ENCODE data around the gene CREBL2. TPM values are rescaled to one million over a fixed set of nuclear protein-coding genes. Genes with fewer than 3 reads are reported as not detected.

The CREBL2 gene
- total and polyA plus RNA-seq, 10 of the 15 experiments (the other 5 are each of a cell fraction or from before 2014, with no cell fraction given) = 4.6 to 19.1 (median 13.5) TPM

GRCh38 chr12:12686925-12687324 is 75.2 kb downstream of the CREBL2 start:
- CTCF ChIA-PET = interaction anchor here (1.1 to 1.2 kb wide), 2 partner anchors 17 to 310 kb away, joined by 3 read pairs; no protein-coding TSS in a partner anchor

GRCh38 chr12:12689647-12690300 is 78.1 kb downstream of the CREBL2 start:
- peak; percentile 68 for ATAC-seq
- Histone ChIP-seq H3K4me2 (ENCODE audit: control insufficient read depth, insufficient read depth) (peak overlapping the region; percentile 54; the same call in 1 of the 2 replicates), H3K9ac (ENCODE audit: control insufficient read depth, insufficient read depth, low read length) (no peak overlapping the region), H2AFZ (ENCODE audit: control insufficient read depth, low read depth, low read length) (peak overlapping the region; percentile 28; the same call in 1 of the 2 replicates), H3K4me1 (ENCODE audit: control insufficient read depth, insufficient read depth, low read length) (peaks cover 48% of the 10 kb centered on the region), H3K27ac (ENCODE audit: control insufficient read depth, insufficient read depth) (peak overlapping the region; percentile 38; the same call in 1 of the 2 replicates), H3K79me2 (ENCODE audit: control insufficient read depth, insufficient read depth, low read length) (no peaks in the 10 kb centered on the region), H3K27me3 (replicated peaks in 1 of 2; ENCODE audit: control insufficient read depth in 2 of 2, insufficient read depth in 2 of 2, low read length in 1 of 2) (no peaks in the 10 kb centered on the region), H3K4me3 (no peak overlapping the region), H3K36me3 (ENCODE audit: control insufficient read depth in 2 of 2, insufficient read depth in 2 of 2, low read length in 1 of 2) (no peaks in the 10 kb centered on the region; a peak in 1 of 4 replicates), H3K9me3 (replicated peaks; ENCODE audit: control insufficient read depth, insufficient read depth, low read length) (no peaks in the 10 kb centered on the region), H4K20me1 (ENCODE audit: control insufficient read depth, insufficient read depth) (no peaks in the 10 kb centered on the region)
- in situ Hi-C loops (cut with MboI) (loop anchor here (10.0 kb wide), 1 partner anchor 1125 kb away; no protein-coding TSS in a partner anchor), intact Hi-C loops (cut with micrococcal nuclease; ENCODE audit: unreplicated experiment) (no loop called here)
- TF ChIP-seq, protein P1, sequence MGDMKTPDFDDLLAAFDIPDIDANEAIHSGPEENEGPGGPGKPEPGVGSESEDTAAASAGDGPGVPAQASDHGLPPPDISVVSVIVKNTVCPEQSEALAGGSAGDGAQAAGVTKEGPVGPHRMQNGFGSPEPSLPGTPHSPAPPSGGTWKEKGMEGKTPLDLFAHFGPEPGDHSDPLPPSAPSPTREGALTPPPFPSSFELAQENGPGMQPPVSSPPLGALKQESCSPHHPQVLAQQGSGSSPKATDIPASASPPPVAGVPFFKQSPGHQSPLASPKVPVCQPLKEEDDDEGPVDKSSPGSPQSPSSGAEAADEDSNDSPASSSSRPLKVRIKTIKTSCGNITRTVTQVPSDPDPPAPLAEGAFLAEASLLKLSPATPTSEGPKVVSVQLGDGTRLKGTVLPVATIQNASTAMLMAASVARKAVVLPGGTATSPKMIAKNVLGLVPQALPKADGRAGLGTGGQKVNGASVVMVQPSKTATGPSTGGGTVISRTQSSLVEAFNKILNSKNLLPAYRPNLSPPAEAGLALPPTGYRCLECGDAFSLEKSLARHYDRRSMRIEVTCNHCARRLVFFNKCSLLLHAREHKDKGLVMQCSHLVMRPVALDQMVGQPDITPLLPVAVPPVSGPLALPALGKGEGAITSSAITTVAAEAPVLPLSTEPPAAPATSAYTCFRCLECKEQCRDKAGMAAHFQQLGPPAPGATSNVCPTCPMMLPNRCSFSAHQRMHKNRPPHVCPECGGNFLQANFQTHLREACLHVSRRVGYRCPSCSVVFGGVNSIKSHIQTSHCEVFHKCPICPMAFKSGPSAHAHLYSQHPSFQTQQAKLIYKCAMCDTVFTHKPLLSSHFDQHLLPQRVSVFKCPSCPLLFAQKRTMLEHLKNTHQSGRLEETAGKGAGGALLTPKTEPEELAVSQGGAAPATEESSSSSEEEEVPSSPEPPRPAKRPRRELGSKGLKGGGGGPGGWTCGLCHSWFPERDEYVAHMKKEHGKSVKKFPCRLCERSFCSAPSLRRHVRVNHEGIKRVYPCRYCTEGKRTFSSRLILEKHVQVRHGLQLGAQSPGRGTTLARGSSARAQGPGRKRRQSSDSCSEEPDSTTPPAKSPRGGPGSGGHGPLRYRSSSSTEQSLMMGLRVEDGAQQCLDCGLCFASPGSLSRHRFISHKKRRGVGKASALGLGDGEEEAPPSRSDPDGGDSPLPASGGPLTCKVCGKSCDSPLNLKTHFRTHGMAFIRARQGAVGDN (IDR thresholded peaks at IDR 0.05) = peak; percentile 21; the same call in 1 of the 2 replicates
- TF ChIP-seq JUNB (IDR thresholded peaks at IDR 0.05) (peak; percentile 41), EED (IDR thresholded peaks at IDR 0.05; ENCODE audit: low read depth) (0 out of 2 replicates have a peak, but pooled peaks have one; percentile 12), PAX8 (IDR thresholded peaks at IDR 0.05) (no peak), DPF2 (IDR thresholded peaks at IDR 0.05) (0 out of 2 replicates have a peak, but pooled peaks have one; percentile 34)
- TF ChIP-seq, protein P2, sequence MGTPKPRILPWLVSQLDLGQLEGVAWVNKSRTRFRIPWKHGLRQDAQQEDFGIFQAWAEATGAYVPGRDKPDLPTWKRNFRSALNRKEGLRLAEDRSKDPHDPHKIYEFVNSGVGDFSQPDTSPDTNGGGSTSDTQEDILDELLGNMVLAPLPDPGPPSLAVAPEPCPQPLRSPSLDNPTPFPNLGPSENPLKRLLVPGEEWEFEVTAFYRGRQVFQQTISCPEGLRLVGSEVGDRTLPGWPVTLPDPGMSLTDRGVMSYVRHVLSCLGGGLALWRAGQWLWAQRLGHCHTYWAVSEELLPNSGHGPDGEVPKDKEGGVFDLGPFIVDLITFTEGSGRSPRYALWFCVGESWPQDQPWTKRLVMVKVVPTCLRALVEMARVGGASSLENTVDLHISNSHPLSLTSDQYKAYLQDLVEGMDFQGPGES (IDR thresholded peaks at IDR 0.05) = no peak
- ChIA-PET POLR2A (interaction anchor here (0.5 to 1.9 kb wide), 6 partner anchors 16 to 139 kb away, joined by 3 to 12 read pairs (median 3); partner anchors contain the start of gene DUSP16), CTCF (interaction anchor here (0.7 to 2.6 kb wide), 11 partner anchors 9 to 313 kb away, joined by 3 to 13 read pairs (median 4); no protein-coding TSS in a partner anchor), SMC1A (ENCODE audit: uncharacterized antibody, unreplicated experiment) (interaction anchor here (0.7 to 3.4 kb wide), 17 partner anchors 10 to 305 kb away, joined by 3 to 29 read pairs (median 4); partner anchors contain the start of genes CDKN1B and DUSP16), RAD21 (ENCODE audit: unreplicated experiment) (interaction anchor here (0.6 to 2.4 kb wide), 10 partner anchors 10 to 135 kb away, joined by 3 to 11 read pairs (median 4); no protein-coding TSS in a partner anchor)
- no TSS peak for BruUV-seq (replicated peaks)
- no peak for FAIRE-seq
- DNase-seq (ENCODE audit: low read depth, low spot score) = no peak
- 51% methylated on average over 5 of the region's 5 CpGs for WGBS (ENCODE audit: insufficient coverage, insufficient replicate concordance, low lambda C conversion rate, missing lambda C conversion rate)

More at GRCh38 chr12:12686925-12687324, 75.2 kb downstream of the CREBL2 start:
- no peaks in the 10 kb centered on the region for H3K79me2 ChIP-seq (ENCODE audit: control insufficient read depth, insufficient read depth, low read length)
- no peaks in the 10 kb centered on the region for H3K9me3 ChIP-seq (replicated peaks; ENCODE audit: control insufficient read depth, insufficient read depth, low read length)
- DNase-seq (ENCODE audit: low read depth, low spot score) (no peak), ATAC-seq (no peak), FAIRE-seq (no peak)
- H3K4me3 ChIP-seq = no peak overlapping the region
- in situ Hi-C loops (cut with MboI) = no loop called here
- H4K20me1 ChIP-seq (ENCODE audit: control insufficient read depth, insufficient read depth) = no peaks in the 10 kb centered on the region
- no peak overlapping the region for H3K9ac ChIP-seq (ENCODE audit: control insufficient read depth, insufficient read depth, low read length)
- POLR2A ChIA-PET = no interaction called here
- no peaks in the 10 kb centered on the region; a peak in 1 of 4 replicates for H3K36me3 ChIP-seq (ENCODE audit: control insufficient read depth in 2 of 2, insufficient read depth in 2 of 2, low read length in 1 of 2)
- TF ChIP-seq TCF3 (IDR thresholded peaks at IDR 0.05; ENCODE audit: borderline replicate concordance, insufficient read depth, low read depth, low read length) (no peak), NRF1 (conservative IDR thresholded peaks at IDR 0.05; ENCODE audit: low read depth, low read length) (no peak), EP300 (IDR thresholded peaks at IDR 0.05; ENCODE audit: borderline replicate concordance in 1 of 2, control insufficient read depth in 1 of 2, low read depth in 2 of 2, low read length in 2 of 2) (no peak), CBX5 (IDR thresholded peaks at IDR 0.05; ENCODE audit: low read depth) (no peak), NBN (IDR thresholded peaks at IDR 0.05) (no peak)
- SMC1A ChIA-PET (ENCODE audit: uncharacterized antibody, unreplicated experiment) = interaction anchor here (0.6 to 3.1 kb wide), 4 partner anchors 11 to 80 kb away, joined by 3 to 11 read pairs (median 6); no protein-coding TSS in a partner anchor
- H3K4me2 ChIP-seq (ENCODE audit: control insufficient read depth, insufficient read depth) = no peak overlapping the region
- intact Hi-C loops (cut with micrococcal nuclease; ENCODE audit: unreplicated experiment) = no loop called here
- no peak overlapping the region for H3K27ac ChIP-seq (ENCODE audit: control insufficient read depth, insufficient read depth)
- H3K4me1 ChIP-seq (ENCODE audit: control insufficient read depth, insufficient read depth, low read length) = peaks cover 29% of the 10 kb centered on the region
- no peaks in the 10 kb centered on the region for H3K27me3 ChIP-seq (replicated peaks in 1 of 2; ENCODE audit: control insufficient read depth in 2 of 2, insufficient read depth in 2 of 2, low read length in 1 of 2)
- BruUV-seq (replicated peaks) = no TSS peak
- no peak overlapping the region for H2AFZ ChIP-seq (ENCODE audit: control insufficient read depth, low read depth, low read length)
- RAD21 ChIA-PET (ENCODE audit: unreplicated experiment) = no interaction called here

All from GM12878 (cell line).